ENCODE measurements around the gene ENTPD3. TPM values are rescaled to one million over a fixed set of nuclear protein-coding genes. Genes with fewer than 3 reads are reported as not detected.
"Not testable (repeated sequence)": the region's sequence is repeated elsewhere in the genome, so short reads cannot be mapped to it uniquely, and the experiment has no call there.

ENTPD3 gene
- total RNA-seq, 1 donor from 2014 or later = 1.1 TPM

- peak; percentile 97 for DNase-seq (ENCODE audit: low spot score)
These were observed 70.2 kb downstream of the ENTPD3 start, which contains the start of gene RPL14 for GRCh38 chr3:40456940-40457823. RPL14 (plus strand) TSS chr3:40457339; CDS start chr3:40457472, 133 bp downstream.

GRCh38 chr3:40458473-40458872, 71.5 kb downstream of the ENTPD3 start:
- no peak for DNase-seq (ENCODE audit: low spot score)

- DNase-seq (ENCODE audit: low spot score) = not testable (repeated sequence)
These were observed 73.5 kb downstream of the ENTPD3 start for GRCh38 chr3:40460481-40460880.

GRCh38 chr3:40461161-40461560, 74.2 kb downstream of the ENTPD3 start:
- DNase-seq (ENCODE audit: low spot score) = no peak

- not testable (repeated sequence) for DNase-seq (ENCODE audit: low spot score)
These were observed 75.9 kb downstream of the ENTPD3 start for GRCh38 chr3:40462838-40463237.

GRCh38 chr3:40463579-40463978, 76.6 kb downstream of the ENTPD3 start:
- DNase-seq (ENCODE audit: low spot score) = no peak

- no peak for DNase-seq (ENCODE audit: low spot score)
These were observed 77.5 kb downstream of the ENTPD3 start for GRCh38 chr3:40464339-40465110.

GRCh38 chr3:40465111-40465407, 78.1 kb downstream of the ENTPD3 start:
- no peak for DNase-seq (ENCODE audit: low spot score)

GRCh38 chr3:40465456-40465855, 78.5 kb downstream of the ENTPD3 start:
- DNase-seq (ENCODE audit: low spot score) = no peak

- no peak for DNase-seq (ENCODE audit: low spot score)
These were observed 81.0 kb downstream of the ENTPD3 start for GRCh38 chr3:40468018-40468417.

GRCh38 chr3:40470701-40471100, 83.7 kb downstream of the ENTPD3 start:
- DNase-seq (ENCODE audit: low spot score) = no peak

GRCh38 chr3:40476478-40477470, 89.8 kb downstream of the ENTPD3 start, which contains the start of gene ZNF619:
ZNF619 (plus strand) TSS chr3:40477122; CDS start chr3:40477980, 858 bp downstream.
- peak; percentile 92 for DNase-seq (ENCODE audit: low spot score)

GRCh38 chr3:40477666-40478065, 90.7 kb downstream of the ENTPD3 start:
- no peak for DNase-seq (ENCODE audit: low spot score)

Other genes with a start within 250 kb of the ENTPD3 start
- 79.5 TPM for gene EIF1B, start 77.5 kb upstream of the ENTPD3 start, total RNA-seq
- 1,394 TPM for gene RPL14, start 70.2 kb downstream of the ENTPD3 start, total RNA-seq
- gene ZNF619, start 89.9 kb downstream of the ENTPD3 start, total RNA-seq = 3.6 TPM
- gene ZNF620, start 118.9 kb downstream of the ENTPD3 start, total RNA-seq = 2.7 TPM
- 18.8 TPM for gene ZNF621, start 137.8 kb downstream of the ENTPD3 start, total RNA-seq